ENCODE data around the gene LDLRAD3. TPM values are rescaled to one million over a fixed set of nuclear protein-coding genes. Genes with fewer than 3 reads are reported as not detected.

The LDLRAD3 gene
- polyA plus RNA-seq, 1 donor (not counting 4 experiments of a cell fraction or from before 2014, with no cell fraction given), result 13.1 TPM

- no peaks in the 10 kb centered on the region for H3K4me1 ChIP-seq (ENCODE audit: control insufficient read depth, extremely low read depth, insufficient read depth, low read length)
- H3K9me1 ChIP-seq (ENCODE audit: control insufficient read depth, extremely low read depth, insufficient read depth, low read length), result no peaks in the 10 kb centered on the region
- no peaks in the 10 kb centered on the region for H3K9me3 ChIP-seq (ENCODE audit: control insufficient read depth, low read depth, low read length)
- no peak overlapping the region for H3K4me3 ChIP-seq (ENCODE audit: control insufficient read depth in 2 of 3, extremely low read depth in 1 of 3, insufficient read depth in 2 of 3, low read depth in 1 of 3, low read length in 3 of 3)
- no peak overlapping the region for H3K9ac ChIP-seq (ENCODE audit: control insufficient read depth, extremely low read depth, insufficient read depth, low read length)
- no peak overlapping the region for H3K27ac ChIP-seq (ENCODE audit: control insufficient read depth, insufficient read depth, low read length)
- no peaks in the 10 kb centered on the region for H3K79me2 ChIP-seq (ENCODE audit: control insufficient read depth, insufficient read depth, low read length)
- H4K20me1 ChIP-seq (ENCODE audit: control insufficient read depth, extremely low read depth, insufficient read depth, low read length), result no peaks in the 10 kb centered on the region
- no peak for TF ChIP-seq EZH2 (IDR thresholded peaks at IDR 0.05; ENCODE audit: low read length)
- TF ChIP-seq, protein P1, sequence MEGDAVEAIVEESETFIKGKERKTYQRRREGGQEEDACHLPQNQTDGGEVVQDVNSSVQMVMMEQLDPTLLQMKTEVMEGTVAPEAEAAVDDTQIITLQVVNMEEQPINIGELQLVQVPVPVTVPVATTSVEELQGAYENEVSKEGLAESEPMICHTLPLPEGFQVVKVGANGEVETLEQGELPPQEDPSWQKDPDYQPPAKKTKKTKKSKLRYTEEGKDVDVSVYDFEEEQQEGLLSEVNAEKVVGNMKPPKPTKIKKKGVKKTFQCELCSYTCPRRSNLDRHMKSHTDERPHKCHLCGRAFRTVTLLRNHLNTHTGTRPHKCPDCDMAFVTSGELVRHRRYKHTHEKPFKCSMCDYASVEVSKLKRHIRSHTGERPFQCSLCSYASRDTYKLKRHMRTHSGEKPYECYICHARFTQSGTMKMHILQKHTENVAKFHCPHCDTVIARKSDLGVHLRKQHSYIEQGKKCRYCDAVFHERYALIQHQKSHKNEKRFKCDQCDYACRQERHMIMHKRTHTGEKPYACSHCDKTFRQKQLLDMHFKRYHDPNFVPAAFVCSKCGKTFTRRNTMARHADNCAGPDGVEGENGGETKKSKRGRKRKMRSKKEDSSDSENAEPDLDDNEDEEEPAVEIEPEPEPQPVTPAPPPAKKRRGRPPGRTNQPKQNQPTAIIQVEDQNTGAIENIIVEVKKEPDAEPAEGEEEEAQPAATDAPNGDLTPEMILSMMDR (optimal IDR thresholded peaks at IDR 0.05 in 1 of 3, IDR thresholded peaks at IDR 0.05 in 1 of 3, conservative IDR thresholded peaks at IDR 0.05 in 1 of 3; ENCODE audit: extremely low read depth in 1 of 3, insufficient read depth in 2 of 3, low read length in 3 of 3), result no peak
- H2AFZ ChIP-seq (ENCODE audit: control insufficient read depth, low read length), result no peak overlapping the region
- no peak for FAIRE-seq
- DNase-seq (ENCODE audit: low read depth, low spot score), result no peak
- H3K36me3 ChIP-seq (ENCODE audit: control insufficient read depth in 2 of 2, extremely low read depth in 1 of 2, insufficient read depth in 2 of 2, low read length in 2 of 2), result peaks cover 0 to 14% of the 10 kb centered on the region in 2 experiments
- H3K27me3 ChIP-seq (ENCODE audit: control insufficient read depth, extremely low read depth, insufficient read depth, low read length), result no peaks in the 10 kb centered on the region
- no peak overlapping the region for H3K4me2 ChIP-seq (ENCODE audit: control insufficient read depth, extremely low read depth, insufficient read depth, low read depth, low read length)
- dilution Hi-C loops (cut with MboI; ENCODE audit: extremely low pct_ligation_motif_present, low sequenced_read_pairs), result no loop called here
These were observed 326.8 kb downstream of the LDLRAD3 start for GRCh38 chr11:36270701-36271100.

DNA sequence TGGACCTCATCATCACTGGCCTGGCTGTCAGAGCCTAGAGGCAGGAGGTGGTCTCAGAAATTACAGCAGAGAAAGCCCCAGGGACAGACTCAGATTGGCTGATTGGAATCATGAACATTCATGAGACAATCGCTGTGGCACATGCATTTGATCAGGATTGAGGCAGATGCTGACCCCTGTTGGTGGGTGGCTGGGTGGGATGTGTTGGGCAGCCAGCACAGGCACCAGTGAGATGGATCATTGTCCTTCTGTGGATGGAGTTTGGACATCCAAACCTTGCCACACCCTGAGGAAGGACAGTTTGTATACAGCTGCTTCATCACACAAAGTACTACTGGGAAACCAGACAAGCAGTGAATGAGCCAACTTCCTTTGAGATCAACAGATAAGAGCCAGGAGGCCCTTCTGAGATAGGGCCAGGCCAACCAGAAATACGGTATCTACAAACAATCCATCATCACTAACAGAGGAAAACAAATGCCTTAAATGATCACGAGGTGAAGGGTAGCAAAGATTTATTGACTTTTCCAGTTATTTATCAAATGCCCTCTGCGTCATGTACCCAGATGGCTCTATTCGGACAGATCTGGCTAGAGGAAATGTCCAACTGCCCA, 328.0 kb downstream of the LDLRAD3 start:
- Histone ChIP-seq H2AFZ (ENCODE audit: control insufficient read depth, low read length) (no peak overlapping the region), H3K27ac (ENCODE audit: control insufficient read depth, insufficient read depth, low read length) (no peak overlapping the region), H3K79me2 (ENCODE audit: control insufficient read depth, insufficient read depth, low read length) (no peaks in the 10 kb centered on the region), H3K4me2 (ENCODE audit: control insufficient read depth, extremely low read depth, insufficient read depth, low read depth, low read length) (no peak overlapping the region), H3K4me3 (ENCODE audit: control insufficient read depth in 2 of 3, extremely low read depth in 1 of 3, insufficient read depth in 2 of 3, low read depth in 1 of 3, low read length in 3 of 3) (no peak overlapping the region), H3K4me1 (ENCODE audit: control insufficient read depth, extremely low read depth, insufficient read depth, low read length) (no peaks in the 10 kb centered on the region), H3K27me3 (ENCODE audit: control insufficient read depth, extremely low read depth, insufficient read depth, low read length) (no peaks in the 10 kb centered on the region), H3K36me3 (ENCODE audit: control insufficient read depth in 2 of 2, extremely low read depth in 1 of 2, insufficient read depth in 2 of 2, low read length in 2 of 2) (peaks cover 0 to 16% of the 10 kb centered on the region in 2 experiments), H3K9me3 (ENCODE audit: control insufficient read depth, low read depth, low read length) (no peaks in the 10 kb centered on the region), H4K20me1 (ENCODE audit: control insufficient read depth, extremely low read depth, insufficient read depth, low read length) (no peaks in the 10 kb centered on the region), H3K9ac (ENCODE audit: control insufficient read depth, extremely low read depth, insufficient read depth, low read length) (no peak overlapping the region), H3K9me1 (ENCODE audit: control insufficient read depth, extremely low read depth, insufficient read depth, low read length) (no peaks in the 10 kb centered on the region)
- TF ChIP-seq, protein P1 (optimal IDR thresholded peaks at IDR 0.05 in 1 of 3, IDR thresholded peaks at IDR 0.05 in 1 of 3, conservative IDR thresholded peaks at IDR 0.05 in 1 of 3; ENCODE audit: extremely low read depth in 1 of 3, insufficient read depth in 2 of 3, low read length in 3 of 3), result peak in 1 of 3 experiments; percentile 22
- no peak for TF ChIP-seq EZH2 (IDR thresholded peaks at IDR 0.05; ENCODE audit: low read length)
- DNase-seq (ENCODE audit: low read depth, low spot score) (no peak), FAIRE-seq (no peak)
- dilution Hi-C loops (cut with MboI; ENCODE audit: extremely low pct_ligation_motif_present, low sequenced_read_pairs), result no loop called here

Measured in keratinocyte (primary cell).